NB4 (cell line): ENCODE results near the gene CNTN5.

Experiments
- DNase-seq: peaks from one replicate; pipeline ENCODE4 v3.0.0; 2010; ENCODE audit warnings: low read depth
- H3K4me3 ChIP-seq: one replicate; pipeline ENCODE4 v1.5.1; 2011; ENCODE audit warnings: mild to moderate bottlenecking, low read depth, low read length, moderate library complexity
- MYC ChIP-seq: IDR thresholded peaks from 2 replicates; pipeline ENCODE4 v1.6.1; 2011; ENCODE audit warnings: low read depth, low read length
- POLR2A ChIP-seq: IDR thresholded peaks from 2 replicates; pipeline ENCODE4 v1.6.1; 2011; ENCODE audit warnings: mild to moderate bottlenecking; ENCODE audit not compliant: insufficient read length; ENCODE audit errors: extremely low read depth
- TF ChIP-seq, protein P1 (sequence below): IDR thresholded peaks from 2 replicates; pipeline ENCODE4 v1.6.1; 2011; ENCODE audit warnings: low read depth, low read length
- TF ChIP-seq, protein P2 (sequence below): IDR thresholded peaks from one replicate; pipeline ENCODE4 v1.5.1; 2012; ENCODE audit warnings: low read depth, low read length

The CNTN5 gene

DNA sequence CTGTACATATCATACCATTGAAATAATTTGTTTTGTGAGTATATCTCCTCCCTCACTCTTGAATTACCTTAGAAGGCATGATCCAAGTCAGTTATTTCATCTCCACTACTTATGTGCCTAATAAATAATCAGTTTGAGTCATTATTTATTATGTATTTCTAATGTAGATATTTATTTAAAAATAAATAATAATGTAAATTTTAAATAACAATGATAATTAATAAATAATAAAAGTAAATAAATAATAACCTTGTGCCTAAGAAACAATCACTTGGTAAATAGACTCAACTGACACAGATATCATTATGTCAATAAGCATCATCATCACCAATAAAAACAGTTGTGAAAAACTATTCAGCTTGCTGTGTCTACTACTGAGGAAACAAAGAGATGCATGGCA lies 213.8 kb downstream of the CNTN5 start:
- DNase-seq: no peak
- no peak for TF ChIP-seq POLR2A
- TF ChIP-seq, protein P1, sequence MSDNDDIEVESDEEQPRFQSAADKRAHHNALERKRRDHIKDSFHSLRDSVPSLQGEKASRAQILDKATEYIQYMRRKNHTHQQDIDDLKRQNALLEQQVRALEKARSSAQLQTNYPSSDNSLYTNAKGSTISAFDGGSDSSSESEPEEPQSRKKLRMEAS: no peak
- TF ChIP-seq MYC: no peak
- TF ChIP-seq, protein P2, sequence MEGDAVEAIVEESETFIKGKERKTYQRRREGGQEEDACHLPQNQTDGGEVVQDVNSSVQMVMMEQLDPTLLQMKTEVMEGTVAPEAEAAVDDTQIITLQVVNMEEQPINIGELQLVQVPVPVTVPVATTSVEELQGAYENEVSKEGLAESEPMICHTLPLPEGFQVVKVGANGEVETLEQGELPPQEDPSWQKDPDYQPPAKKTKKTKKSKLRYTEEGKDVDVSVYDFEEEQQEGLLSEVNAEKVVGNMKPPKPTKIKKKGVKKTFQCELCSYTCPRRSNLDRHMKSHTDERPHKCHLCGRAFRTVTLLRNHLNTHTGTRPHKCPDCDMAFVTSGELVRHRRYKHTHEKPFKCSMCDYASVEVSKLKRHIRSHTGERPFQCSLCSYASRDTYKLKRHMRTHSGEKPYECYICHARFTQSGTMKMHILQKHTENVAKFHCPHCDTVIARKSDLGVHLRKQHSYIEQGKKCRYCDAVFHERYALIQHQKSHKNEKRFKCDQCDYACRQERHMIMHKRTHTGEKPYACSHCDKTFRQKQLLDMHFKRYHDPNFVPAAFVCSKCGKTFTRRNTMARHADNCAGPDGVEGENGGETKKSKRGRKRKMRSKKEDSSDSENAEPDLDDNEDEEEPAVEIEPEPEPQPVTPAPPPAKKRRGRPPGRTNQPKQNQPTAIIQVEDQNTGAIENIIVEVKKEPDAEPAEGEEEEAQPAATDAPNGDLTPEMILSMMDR: no peak
- H3K4me3 ChIP-seq: no peak overlapping the region

DNA sequence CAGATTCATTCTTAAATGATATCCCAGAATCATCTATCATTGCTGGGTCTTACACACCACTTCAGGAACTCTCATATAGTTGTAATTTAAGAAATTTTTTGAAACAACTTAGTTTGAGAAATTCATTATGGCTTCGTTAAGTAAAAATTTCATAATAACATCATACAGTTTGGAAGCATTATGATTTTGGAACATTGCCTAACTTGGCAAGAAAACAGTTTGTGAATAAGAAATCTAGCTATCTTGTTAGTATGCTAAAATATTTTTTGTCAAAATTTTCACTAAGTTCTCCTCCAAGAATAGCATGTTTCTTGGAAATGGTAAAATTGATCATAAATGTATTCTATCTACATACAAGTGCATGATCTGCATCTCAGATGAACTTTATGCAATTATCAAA lies 217.7 kb downstream of the CNTN5 start:
- no peak overlapping the region for H3K4me3 ChIP-seq
- no peak for DNase-seq
- TF ChIP-seq, protein P2: no peak
- TF ChIP-seq, protein P1: no peak
- no peak for TF ChIP-seq MYC
- TF ChIP-seq POLR2A: no peak

DNA sequence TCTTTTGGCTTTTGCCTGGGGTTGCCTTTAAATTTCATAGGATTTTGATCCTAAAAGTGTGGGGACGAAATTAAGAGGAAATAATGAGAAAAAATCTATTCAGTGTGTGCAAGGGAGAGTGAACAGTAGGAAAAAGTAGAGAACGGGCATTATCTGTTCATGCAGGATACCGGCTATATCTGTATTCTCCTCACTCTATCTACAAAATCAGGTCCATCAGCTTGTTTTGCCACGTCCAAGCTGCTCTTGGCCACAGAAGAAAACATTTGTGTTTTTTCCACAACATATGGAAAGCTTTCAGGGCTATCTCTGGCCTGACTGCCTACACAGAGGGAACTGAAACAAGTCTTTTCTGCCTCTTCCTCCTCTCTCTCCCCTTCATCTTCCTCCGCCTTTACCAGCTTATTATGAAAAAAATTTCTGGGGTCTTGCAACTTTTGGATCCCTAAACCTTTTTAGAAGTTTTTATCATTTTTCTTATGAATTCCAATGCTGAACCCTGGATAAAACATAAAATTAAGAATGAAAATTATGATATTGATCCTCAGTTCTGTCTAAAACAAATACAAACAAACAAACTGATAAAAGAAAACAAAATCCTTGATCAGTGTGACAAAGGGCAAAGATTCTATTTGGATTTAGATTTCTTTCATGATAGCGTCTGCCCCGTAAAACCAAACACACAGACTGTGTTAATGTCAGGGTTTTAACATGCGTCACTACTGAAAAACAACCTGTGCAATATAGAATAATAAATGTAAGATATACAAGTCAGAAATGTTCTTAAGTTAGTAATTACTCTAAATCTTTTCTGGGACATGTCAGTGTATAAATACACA lies 219.7 kb downstream of the CNTN5 start:
- DNase-seq: no peak
- no peak overlapping the region for H3K4me3 ChIP-seq

DNA sequence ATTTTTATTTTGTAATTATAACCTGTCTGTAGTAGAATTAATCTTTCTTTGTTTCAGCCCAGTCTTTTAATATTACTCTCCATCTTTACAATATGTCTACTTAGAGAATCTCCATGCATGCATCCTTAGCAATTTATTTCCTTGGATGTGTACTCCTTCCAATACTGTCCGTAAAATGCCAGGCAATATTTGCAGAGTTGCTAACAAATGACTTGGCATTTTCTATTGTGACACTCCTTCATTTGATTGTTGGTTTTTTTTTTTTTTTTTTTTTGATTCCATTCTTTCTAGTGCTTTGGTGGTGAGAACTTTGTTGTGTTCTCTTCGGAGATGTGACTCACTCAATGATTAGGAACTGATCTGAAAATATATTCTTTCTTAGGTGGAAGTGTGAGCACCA lies 220.3 kb downstream of the CNTN5 start:
- H3K4me3 ChIP-seq: no peak overlapping the region
- TF ChIP-seq, protein P2: no peak
- no peak for TF ChIP-seq POLR2A
- no peak for DNase-seq

More for the DNA sequence above, 219.7 kb downstream of the CNTN5 start:
- TF ChIP-seq, protein P2: no peak
- TF ChIP-seq, protein P1: no peak
- TF ChIP-seq POLR2A: no peak
- TF ChIP-seq MYC: no peak

DNA sequence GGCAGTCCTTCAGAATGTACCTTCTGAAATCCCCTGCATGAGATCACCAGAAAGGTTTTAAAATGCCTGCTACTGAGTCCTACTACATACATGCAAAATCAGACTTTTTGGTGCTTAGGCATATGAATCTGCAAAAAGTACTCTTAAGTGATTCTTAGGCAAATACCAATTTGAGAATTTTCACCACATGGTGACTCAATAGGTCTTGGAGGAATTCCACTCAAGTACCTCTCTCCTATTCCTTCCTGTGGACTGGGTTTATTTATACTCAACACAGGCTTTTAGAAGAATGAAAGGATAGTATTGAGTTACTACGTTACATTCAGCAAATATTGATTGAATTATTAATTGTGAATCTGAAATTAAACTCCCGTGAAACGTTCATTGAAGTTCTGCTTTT lies 223.9 kb downstream of the CNTN5 start:
- DNase-seq: no peak
- no peak for TF ChIP-seq MYC
- TF ChIP-seq, protein P2: no peak
- no peak for TF ChIP-seq POLR2A
- no peak overlapping the region for H3K4me3 ChIP-seq

DNA sequence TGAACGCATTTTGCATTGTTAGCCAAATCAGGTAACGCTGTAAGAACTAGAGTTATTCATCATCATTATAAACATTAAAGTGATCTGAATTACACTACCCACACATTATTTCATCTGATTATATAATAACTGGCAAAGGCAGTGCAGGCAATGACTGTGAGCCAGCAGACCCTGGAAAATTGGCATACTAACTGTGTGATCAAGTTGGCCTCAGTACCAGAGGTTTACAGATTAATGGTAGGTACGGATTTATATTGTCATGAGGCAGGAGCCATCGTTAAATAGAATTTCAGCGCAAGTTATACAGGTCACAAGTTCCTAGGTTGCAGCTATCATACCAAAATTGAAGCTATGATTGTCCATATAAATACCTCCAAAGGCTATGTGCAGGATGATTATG lies 225.4 kb downstream of the CNTN5 start:
- TF ChIP-seq, protein P1: no peak
- TF ChIP-seq, protein P2: no peak
- TF ChIP-seq POLR2A (no peak), MYC (no peak)
- no peak overlapping the region for H3K4me3 ChIP-seq
- no peak for DNase-seq
